B cell (primary cell): ENCODE measurements around the gene OR5AK2. TPM values are rescaled to one million over a fixed set of nuclear protein-coding genes. Genes with fewer than 3 reads are reported as not detected.

Experiments used
- ATAC-seq: fragments of 200-7000 bp; cut with Tn5 transposase; one replicate; pipeline ENCODE4 v1.10.0; 2021; ENCODE audit warnings: low read depth, mild to moderate bottlenecking, moderate number of reproducible peaks, moderate library complexity
- CTCF ChIA-PET: fragments of 350-600 bp; sonication (Branson Sonifier 250); formaldehyde crosslinking; loops from one replicate; lab custom pipeline; 2021; ENCODE audit warnings: antibody characterized with exemption, inconsistent platforms; lab: Charles Lee
- POLR2A ChIA-PET: fragments of 350-600 bp; sonication (Branson Sonifier 250); formaldehyde crosslinking; loops from one replicate; lab custom pipeline; 2021; ENCODE audit warnings: antibody characterized with exemption; lab: Charles Lee
- DNase-seq: peaks from one replicate; pipeline ENCODE4 v3.0.0; 2013
- H2AFZ ChIP-seq: 2 replicates; pipeline ENCODE4 v1.6.1; 2012; ENCODE audit warnings: mild to moderate bottlenecking, low read depth, low read length; ENCODE audit not compliant: insufficient read depth, poor library complexity, severe bottlenecking
- H3K27ac ChIP-seq, 2 donors: 1 replicate in 1 of 2; 2 replicates in 1 of 2; pipeline ENCODE4 v1.5.1; 2012 to 2013; ENCODE audit warnings: low read length in 2 of 2, mild to moderate bottlenecking in 2 of 2, moderate library complexity in 1 of 2
- H3K27me3 ChIP-seq, 4 experiments: fragments of 200-600 bp in 1 of 4; sonication (generic) in 1 of 4; replicated peaks in 1 of 4; 1 replicate in 2 of 4; 2 replicates in 2 of 4; pipeline versions ENCODE4 v1.6.1 to v1.7.0; 2013 to 2016; ENCODE audit warnings: low read length in 3 of 4, mild to moderate bottlenecking in 2 of 4, mixed read lengths in 1 of 4, moderate library complexity in 1 of 4; ENCODE audit not compliant: insufficient read depth in 4 of 4, control insufficient read depth in 3 of 4; ENCODE audit errors: control extremely low read depth in 1 of 4
- H3K36me3 ChIP-seq, 2 experiments: replicated peaks in 1 of 2; 1 replicate in 1 of 2; 2 replicates in 1 of 2; pipeline versions ENCODE4 v1.6.1 to v1.7.1; 2013; ENCODE audit warnings: low read length in 1 of 2; ENCODE audit not compliant: insufficient read depth in 2 of 2, control insufficient read depth in 1 of 2; ENCODE audit errors: control extremely low read depth in 1 of 2, extremely low read depth in 1 of 2
- H3K4me1 ChIP-seq, 2 donors: fragments of 200-600 bp in 1 of 2; sonication (generic) in 1 of 2; 1 replicate in 1 of 2; 2 replicates in 1 of 2; pipeline versions ENCODE4 v1.5.1 to v1.6.1; 2013 to 2017; ENCODE audit warnings: low read length in 2 of 2; ENCODE audit not compliant: control insufficient read depth in 2 of 2, insufficient read depth in 2 of 2
- H3K4me2 ChIP-seq: replicated peaks from 2 replicates; pipeline ENCODE3; 2012; ENCODE audit warnings: mild to moderate bottlenecking, low read depth, low read length; ENCODE audit not compliant: poor library complexity, severe bottlenecking
- H3K4me3 ChIP-seq, 5 experiments: fragments of 200-600 bp in 1 of 5; sonication (generic) in 1 of 5; 1 replicate in 3 of 5; 2 replicates in 2 of 5; pipeline versions ENCODE4 v1.5.1 to v1.7.0; 2011 to 2016; ENCODE audit warnings: low read length in 4 of 5, mild to moderate bottlenecking in 4 of 5, low read depth in 2 of 5, control low read depth in 1 of 5, moderate library complexity in 1 of 5; ENCODE audit not compliant: insufficient read depth in 1 of 5; ENCODE audit errors: control extremely low read depth in 1 of 5, extremely low read depth in 1 of 5
- H3K79me2 ChIP-seq: fragments of 200-600 bp; sonication (generic); one replicate; pipeline ENCODE4 v1.6.0; 2016; ENCODE audit warnings: low read length; ENCODE audit not compliant: control insufficient read depth, insufficient read depth
- H3K9ac ChIP-seq: fragments of 200-600 bp; sonication (generic); 2 replicates; pipeline ENCODE4 v1.6.1; 2017; ENCODE audit warnings: mild to moderate bottlenecking, low read length, moderate library complexity
- H3K9me3 ChIP-seq, 3 donors: one replicate each; pipeline versions ENCODE4 v1.6.1 to v1.7.1; 2013; ENCODE audit warnings: low read length in 2 of 3; ENCODE audit not compliant: control insufficient read depth in 2 of 3, insufficient read depth in 1 of 3; ENCODE audit errors: control extremely low read depth in 1 of 3
- H4K20me1 ChIP-seq: 2 replicates; pipeline ENCODE4 v1.6.0; 2012; ENCODE audit warnings: mild to moderate bottlenecking, low read length; ENCODE audit not compliant: insufficient read depth, control insufficient read depth, poor library complexity, severe bottlenecking
- H3K27ac Mint-ChIP-seq: one replicate; pipeline ENCODE4 v1.8.0; 2021; ENCODE audit warnings: mixed read lengths
- H3K27me3 Mint-ChIP-seq: one replicate; pipeline ENCODE4 v1.8.0; 2021; ENCODE audit warnings: mixed read lengths
- H3K4me1 Mint-ChIP-seq: one replicate; pipeline ENCODE4 v1.8.0; 2021; ENCODE audit warnings: mixed read lengths
- H3K4me3 Mint-ChIP-seq: one replicate; pipeline ENCODE4 v1.8.0; 2021; ENCODE audit warnings: mixed read lengths
- H3K9me3 Mint-ChIP-seq: one replicate; pipeline ENCODE4 v1.8.0; 2022; ENCODE audit warnings: mixed read lengths; ENCODE audit not compliant: insufficient read depth
- CTCF ChIP-seq: fragments of 200-600 bp; IDR thresholded peaks from one replicate; pipeline ENCODE4 v1.8.0; 2022; ENCODE audit warnings: antibody characterized with exemption, mild to moderate bottlenecking
- EZH2 ChIP-seq: IDR thresholded peaks from 2 replicates; pipeline ENCODE4 v1.6.1; 2012; ENCODE audit warnings: borderline replicate concordance, low read depth, mild to moderate bottlenecking, moderate library complexity, low read length; ENCODE audit not compliant: insufficient read depth, poor library complexity, severe bottlenecking
- WGBS: methylation state at CpG from one replicate; pipeline ENCODE4 v1.1.5; 2013; ENCODE audit warnings: missing lambda C conversion rate; ENCODE audit not compliant: insufficient coverage; 5-methylcytosine and 5-hydroxymethylcytosine counted together
- intact Hi-C: fragments of 100-400 bp; cut with micrococcal nuclease; formaldehyde crosslinking; loops from one replicate; pipeline ENCODE4 v1.10.0; 2022
- polyA plus RNA-seq: library from polyadenylated mRNA; depleted of rRNA; stranded (reverse); fragments of >200 nt; gene quantifications from 2 replicates; pipeline ENCODE4 v1.2.3, GENCODE V29; 2012
- total RNA-seq, 2 donors: library from RNA; stranded (reverse); fragments of 120-200 nt in 1 of 2; gene quantifications; 1 replicate in 1 of 2; 2 replicates in 1 of 2; pipeline versions ENCODE4 v1.2.3 to v1.2.4, GENCODE V29; 2013 to 2022

Gene OR5AK2
- total and polyA plus RNA-seq, 2 donors (not counting 1 experiment from before 2014, with no cell fraction given): not detected

DNA sequence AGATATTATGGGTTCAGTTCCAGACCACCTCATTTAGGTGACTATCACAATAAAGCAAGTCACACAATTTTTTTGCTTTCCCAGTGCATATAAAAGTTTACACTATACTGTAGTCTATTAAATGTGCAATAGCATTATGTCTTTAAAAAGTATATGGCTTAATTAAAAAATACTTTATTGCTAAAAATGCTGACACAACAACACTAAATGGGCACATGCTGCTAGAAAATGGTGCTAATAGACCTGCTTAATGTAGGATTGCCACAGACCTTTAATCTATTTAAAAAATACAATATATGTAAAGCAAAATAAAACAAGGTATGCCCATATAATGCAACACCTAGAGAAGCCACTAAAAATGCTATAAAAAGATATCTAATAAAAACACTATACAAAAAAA, 27.1 kb upstream of the OR5AK2 start:
- peaks cover 4% of the 10 kb centered on the region for H3K9me3 Mint-ChIP-seq
- intact Hi-C loops: no loop called here
- H3K27me3 Mint-ChIP-seq: no peaks in the 10 kb centered on the region
- H3K4me1 Mint-ChIP-seq: no peaks in the 10 kb centered on the region
- H3K9me3 ChIP-seq: peaks cover 0 to 3% (median 0%) of the 10 kb centered on the region in 3 donors
- H3K79me2 ChIP-seq: no peaks in the 10 kb centered on the region
- no peaks in the 10 kb centered on the region for H3K27me3 ChIP-seq
- H3K4me2 ChIP-seq: no peak overlapping the region
- no peak overlapping the region for H3K4me3 ChIP-seq
- H3K27ac ChIP-seq: no peak overlapping the region
- no peaks in the 10 kb centered on the region for H3K36me3 ChIP-seq
- H3K4me1 ChIP-seq: no peaks in the 10 kb centered on the region
- H4K20me1 ChIP-seq: no peaks in the 10 kb centered on the region
- no peak overlapping the region for H3K27ac Mint-ChIP-seq
- ChIA-PET CTCF (no interaction called here), POLR2A (no interaction called here)
- no peak overlapping the region for H3K9ac ChIP-seq
- ATAC-seq (no peak), DNase-seq (no peak)
- H2AFZ ChIP-seq: no peak overlapping the region
- H3K4me3 Mint-ChIP-seq: no peak overlapping the region
- TF ChIP-seq CTCF (no peak), EZH2 (no peak)

DNA sequence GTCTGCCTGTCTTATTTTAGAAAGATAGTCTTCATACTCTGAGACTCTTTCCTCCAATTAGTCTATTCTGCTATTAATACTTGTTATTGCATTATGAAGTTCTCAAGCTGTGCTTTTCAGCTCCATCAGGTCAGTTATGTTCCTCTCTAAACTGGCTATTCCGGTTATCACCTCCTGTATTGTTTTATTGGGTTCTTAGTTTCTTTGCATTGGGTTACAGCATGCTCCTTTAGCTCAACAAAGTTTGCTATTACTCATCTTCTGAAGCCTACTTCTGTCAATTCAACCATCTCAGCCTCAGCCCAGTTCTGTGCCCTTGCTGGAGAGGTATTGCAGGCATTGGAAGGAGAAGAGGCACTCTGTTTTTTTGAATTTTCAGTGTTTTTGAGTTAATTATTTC, 21.0 kb upstream of the OR5AK2 start:
- H3K9me3 Mint-ChIP-seq: peaks cover 7% of the 10 kb centered on the region
- Histone ChIP-seq H2AFZ (no peak overlapping the region), H3K27me3 (no peaks in the 10 kb centered on the region), H3K4me3 (no peak overlapping the region), H3K9ac (no peak overlapping the region), H3K36me3 (no peaks in the 10 kb centered on the region), H3K79me2 (no peaks in the 10 kb centered on the region), H3K27ac (no peak overlapping the region), H3K4me1 (no peaks in the 10 kb centered on the region), H3K9me3 (peaks cover 0 to 10% (median 0%) of the 10 kb centered on the region in 3 donors), H4K20me1 (no peaks in the 10 kb centered on the region), H3K4me2 (no peak overlapping the region)
- intact Hi-C loops: no loop called here
- TF ChIP-seq CTCF: no peak
- TF ChIP-seq EZH2: no peak
- ChIA-PET POLR2A (no interaction called here), CTCF (no interaction called here)
- 67% methylated on average over 1 of the region's 1 CpG for WGBS
- H3K4me3 Mint-ChIP-seq: no peak overlapping the region
- ATAC-seq (no peak), DNase-seq (no peak)
- H3K27me3 Mint-ChIP-seq: no peaks in the 10 kb centered on the region
- H3K27ac Mint-ChIP-seq: no peak overlapping the region
- H3K4me1 Mint-ChIP-seq: no peaks in the 10 kb centered on the region
